ENCODE measurements around the gene PPARGC1A. TPM values are rescaled to one million over a fixed set of nuclear protein-coding genes. Genes with fewer than 3 reads are reported as not detected.

PPARGC1A gene
- total and polyA plus RNA-seq, 2 experiments from 2014 or later: 0.76 to 3.3 TPM

GRCh38 chr4:23920296-23920695 is 30.4 kb upstream of the PPARGC1A start:
- Histone ChIP-seq H3F3A (replicated peaks; ENCODE audit: low read depth) (no peaks in the 10 kb centered on the region), H4K20me1 (replicated peaks; ENCODE audit: insufficient read depth) (no peaks in the 10 kb centered on the region), H3K27ac (ENCODE audit: low read depth) (no peak overlapping the region), H3K9me2 (ENCODE audit: insufficient read depth) (no peaks in the 10 kb centered on the region), H3K36me3 (ENCODE audit: insufficient read depth) (no peaks in the 10 kb centered on the region), H3K4me3 (no peak overlapping the region), H3K79me2 (replicated peaks; ENCODE audit: insufficient read depth) (no peaks in the 10 kb centered on the region), H3K27me3 (ENCODE audit: insufficient read depth) (no peaks in the 10 kb centered on the region), H3K4me2 (no peak overlapping the region), H2AFZ (no peak overlapping the region), H3K4me1 (ENCODE audit: insufficient read depth) (no peaks in the 10 kb centered on the region; the same call in 1 of the 2 replicates)
- DNase-seq (ENCODE audit: low spot score) (no peak), ATAC-seq (no peak)
- Mint-ChIP-seq H3K27me3 (ENCODE audit: insufficient read depth, low read depth, poor library complexity) (no peaks in the 10 kb centered on the region), H3K9me3 (no peaks in the 10 kb centered on the region), H3K36me3 (ENCODE audit: low read depth) (no peaks in the 10 kb centered on the region), H3K4me1 (peaks cover 16% of the 10 kb centered on the region; the same call in 2 of the 3 replicates), H3K4me3 (no peak overlapping the region), H3K27ac (no peak overlapping the region)
- no peak for TF ChIP-seq ZNF331 (CRISPR knock-in tag; IDR thresholded peaks at IDR 0.05; ENCODE audit: low read depth)
- TF ChIP-seq, protein P1, sequence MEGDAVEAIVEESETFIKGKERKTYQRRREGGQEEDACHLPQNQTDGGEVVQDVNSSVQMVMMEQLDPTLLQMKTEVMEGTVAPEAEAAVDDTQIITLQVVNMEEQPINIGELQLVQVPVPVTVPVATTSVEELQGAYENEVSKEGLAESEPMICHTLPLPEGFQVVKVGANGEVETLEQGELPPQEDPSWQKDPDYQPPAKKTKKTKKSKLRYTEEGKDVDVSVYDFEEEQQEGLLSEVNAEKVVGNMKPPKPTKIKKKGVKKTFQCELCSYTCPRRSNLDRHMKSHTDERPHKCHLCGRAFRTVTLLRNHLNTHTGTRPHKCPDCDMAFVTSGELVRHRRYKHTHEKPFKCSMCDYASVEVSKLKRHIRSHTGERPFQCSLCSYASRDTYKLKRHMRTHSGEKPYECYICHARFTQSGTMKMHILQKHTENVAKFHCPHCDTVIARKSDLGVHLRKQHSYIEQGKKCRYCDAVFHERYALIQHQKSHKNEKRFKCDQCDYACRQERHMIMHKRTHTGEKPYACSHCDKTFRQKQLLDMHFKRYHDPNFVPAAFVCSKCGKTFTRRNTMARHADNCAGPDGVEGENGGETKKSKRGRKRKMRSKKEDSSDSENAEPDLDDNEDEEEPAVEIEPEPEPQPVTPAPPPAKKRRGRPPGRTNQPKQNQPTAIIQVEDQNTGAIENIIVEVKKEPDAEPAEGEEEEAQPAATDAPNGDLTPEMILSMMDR (conservative IDR thresholded peaks at IDR 0.05; ENCODE audit: low read depth in 2 of 2): no peak
- no peak for TF ChIP-seq EZH2phosphoT487 (IDR thresholded peaks at IDR 0.05; ENCODE audit: unreplicated experiment)
- no peak for TF ChIP-seq CREB1 (CRISPR knock-in tag; IDR thresholded peaks at IDR 0.05; ENCODE audit: low read depth)
- TF ChIP-seq POLR2AphosphoS5 (IDR thresholded peaks at IDR 0.05; ENCODE audit: low read depth): no peak
- TF ChIP-seq ZNF462 (CRISPR knock-in tag; IDR thresholded peaks at IDR 0.05): no peak
